ENCODE results near the gene CYCS. TPM values are rescaled to one million over a fixed set of nuclear protein-coding genes. Genes with fewer than 3 reads are reported as not detected.

CYCS gene
- total and polyA plus RNA-seq, 2 of the 8 experiments (the other 6 are each of a cell fraction or from before 2014, with no cell fraction given) = 48.6 to 229 TPM

DNA sequence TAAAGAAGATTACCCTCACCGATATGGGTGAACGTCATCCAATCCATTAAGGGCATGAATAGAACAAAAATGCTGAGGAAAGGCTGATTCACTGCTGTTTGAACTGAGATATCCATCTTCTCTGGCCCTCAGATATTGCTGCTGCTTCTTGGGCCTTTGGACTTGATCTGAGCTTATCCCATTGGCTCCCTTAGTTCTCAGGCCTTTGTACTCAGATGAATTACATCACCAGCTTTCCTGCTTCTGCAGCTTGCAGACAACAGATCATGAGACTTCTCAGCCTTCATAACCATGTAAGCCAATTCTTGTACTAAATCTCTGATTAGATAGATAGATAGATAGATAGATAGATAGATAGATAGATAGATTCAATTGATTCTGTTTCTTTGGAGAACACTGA is 40.2 kb downstream of the CYCS start (continued):
- TF ChIP-seq SAP30 (IDR thresholded peaks at IDR 0.05; ENCODE audit: insufficient read depth, insufficient replicate concordance, low read length) (no peak), YY1 (IDR thresholded peaks at IDR 0.05; ENCODE audit: low read depth, low read length) (no peak)
